Caco-2 (cell line): Measurements from ENCODE around the gene DPP4. TPM values are rescaled to one million over a fixed set of nuclear protein-coding genes. Genes with fewer than 3 reads are reported as not detected.

Experiments
- BruUV-seq: library from RNA; stranded (reverse); fragments of 400-500 nt; replicated peaks from 2 replicates; lab custom pipeline; 2021; lab: Mats Ljungman, UMichigan
- CTCF ChIA-PET: fragments of 300-600 bp; sonication (Branson Sonifier 250); formaldehyde crosslinking; loops from one replicate; lab custom pipeline; 2022; ENCODE audit warnings: antibody characterized with exemption; lab: Charles Lee
- POLR2A ChIA-PET: fragments of 300-600 bp; sonication (Branson Sonifier 250); formaldehyde crosslinking; loops from one replicate; lab custom pipeline; 2022; ENCODE audit warnings: antibody characterized with exemption; lab: Charles Lee
- DNase-seq, 2 experiments: peaks; one replicate each; pipeline versions ENCODE4 v3.0.0 to v3.0.0-alpha.2; 2020 to 2022
- H3K27me3 ChIP-seq: replicated peaks from 2 replicates; pipeline ENCODE4 v1.6.0; 2011; ENCODE audit warnings: low read length; ENCODE audit not compliant: control insufficient read depth, insufficient read depth
- H3K36me3 ChIP-seq: 2 replicates; pipeline ENCODE4 v1.5.1; 2011; ENCODE audit warnings: low read length; ENCODE audit not compliant: control insufficient read depth, insufficient read depth
- H3K4me1 ChIP-seq: fragments of 250-450 bp; sonication (Bioruptor Pico); 2 replicates; pipeline ENCODE4 v1.5.1; 2020; ENCODE audit warnings: mild to moderate bottlenecking
- H3K4me3 ChIP-seq: 2 replicates; pipeline ENCODE4 v1.5.1; 2011; ENCODE audit warnings: low read depth, mild to moderate bottlenecking, control low read depth, low read length
- H3K9me3 ChIP-seq: fragments of 250-450 bp; sonication (Bioruptor Pico); 2 replicates; pipeline ENCODE4 v1.5.1; 2020; ENCODE audit warnings: mild to moderate bottlenecking, moderate library complexity
- H3K27ac Mint-ChIP-seq: one replicate; pipeline ENCODE4 v1.8.0; 2022; ENCODE audit warnings: mixed read lengths; ENCODE audit not compliant: unreplicated experiment
- H3K27me3 Mint-ChIP-seq: one replicate; pipeline ENCODE4 v1.8.0; 2022; ENCODE audit warnings: mixed read lengths; ENCODE audit not compliant: insufficient read depth, unreplicated experiment
- H3K36me3 Mint-ChIP-seq: one replicate; pipeline ENCODE4 v1.8.0; 2022; ENCODE audit warnings: mild to moderate bottlenecking, mixed read lengths; ENCODE audit not compliant: insufficient read depth, unreplicated experiment
- H3K4me1 Mint-ChIP-seq: one replicate; pipeline ENCODE4 v1.8.0; 2022; ENCODE audit warnings: low read depth, mixed read lengths; ENCODE audit not compliant: unreplicated experiment
- H3K4me3 Mint-ChIP-seq: one replicate; pipeline ENCODE4 v1.8.0; 2022; ENCODE audit warnings: mild to moderate bottlenecking, moderate library complexity, mixed read lengths; ENCODE audit not compliant: unreplicated experiment
- H3K9me3 Mint-ChIP-seq: one replicate; pipeline ENCODE4 v1.8.0; 2022; ENCODE audit warnings: mixed read lengths; ENCODE audit not compliant: unreplicated experiment
- intact Hi-C: fragments of 100-400 bp; cut with micrococcal nuclease; formaldehyde crosslinking; loops from one replicate; pipeline ENCODE4 v1.10.0; 2022; ENCODE audit not compliant: unreplicated experiment
- total RNA-seq: library from RNA; stranded (reverse); gene quantifications from 2 replicates; pipeline ENCODE4 v1.2.3, GENCODE V29; 2022
- TF ChIP-seq, protein P1 (sequence below), 2 experiments: fragments of 200-600 bp in 1 of 2; IDR thresholded peaks; 1 replicate in 1 of 2; 2 replicates in 1 of 2; pipeline versions ENCODE4 v1.5.1 to v1.8.0; 2011 to 2022; ENCODE audit warnings: antibody characterized with exemption in 1 of 2, control low read depth in 1 of 2, inconsistent platforms in 1 of 2, low read depth in 1 of 2, low read length in 1 of 2, mild to moderate bottlenecking in 1 of 2, moderate library complexity in 1 of 2; ENCODE audit not compliant: insufficient read depth in 1 of 2, severe bottlenecking in 1 of 2, unreplicated experiment in 1 of 2

The DPP4 gene
- total RNA-seq, 1 experiment from 2014 or later, result 190 TPM

DNA sequence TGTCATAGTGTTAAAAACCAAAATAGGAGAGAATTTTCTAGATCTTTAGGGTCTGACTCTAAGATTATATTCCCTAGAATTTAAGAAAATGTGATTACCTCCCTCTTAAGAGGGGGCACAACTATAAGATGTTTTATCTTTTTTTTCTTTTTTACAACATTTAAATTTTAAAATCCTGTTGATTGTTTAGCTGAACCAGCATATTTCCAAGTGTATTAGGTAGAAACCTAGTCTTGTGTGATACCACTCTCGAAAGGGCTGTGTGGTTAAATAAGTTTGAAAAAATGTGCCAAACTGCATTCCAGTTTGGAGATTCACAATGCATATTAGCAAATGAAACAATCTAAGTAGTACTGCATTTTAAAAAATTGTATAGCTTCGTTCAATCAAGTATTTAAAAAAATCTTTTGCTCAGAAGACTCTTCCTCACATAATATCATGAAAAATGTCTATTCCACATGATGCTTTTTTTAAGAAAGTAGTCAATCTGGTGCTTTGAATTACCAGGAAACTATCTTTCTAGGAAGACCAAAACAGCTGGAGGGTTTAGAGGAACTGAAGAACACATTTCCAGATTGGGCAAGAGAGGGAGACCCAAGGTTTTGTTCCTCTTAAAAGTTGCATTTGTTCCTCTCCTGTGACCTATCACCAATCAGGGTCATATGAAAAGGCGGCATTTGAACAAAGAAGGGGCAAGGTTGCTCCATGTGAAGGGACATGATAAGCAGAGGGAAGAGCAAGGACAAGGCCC, 98.8 kb downstream of the DPP4 start:
- H3K9me3 Mint-ChIP-seq, result no peaks in the 10 kb centered on the region
- H3K36me3 Mint-ChIP-seq, result no peaks in the 10 kb centered on the region
- no TSS peak for BruUV-seq
- H3K27me3 Mint-ChIP-seq, result peaks cover 9% of the 10 kb centered on the region
- H3K4me3 Mint-ChIP-seq, result no peak overlapping the region
- H3K27ac Mint-ChIP-seq, result no peak overlapping the region
- no peaks in the 10 kb centered on the region for H3K4me1 ChIP-seq
- no peak for DNase-seq
- H3K36me3 ChIP-seq, result no peaks in the 10 kb centered on the region
- intact Hi-C loops, result no loop called here
- H3K4me1 Mint-ChIP-seq, result no peaks in the 10 kb centered on the region
- TF ChIP-seq, protein P1, sequence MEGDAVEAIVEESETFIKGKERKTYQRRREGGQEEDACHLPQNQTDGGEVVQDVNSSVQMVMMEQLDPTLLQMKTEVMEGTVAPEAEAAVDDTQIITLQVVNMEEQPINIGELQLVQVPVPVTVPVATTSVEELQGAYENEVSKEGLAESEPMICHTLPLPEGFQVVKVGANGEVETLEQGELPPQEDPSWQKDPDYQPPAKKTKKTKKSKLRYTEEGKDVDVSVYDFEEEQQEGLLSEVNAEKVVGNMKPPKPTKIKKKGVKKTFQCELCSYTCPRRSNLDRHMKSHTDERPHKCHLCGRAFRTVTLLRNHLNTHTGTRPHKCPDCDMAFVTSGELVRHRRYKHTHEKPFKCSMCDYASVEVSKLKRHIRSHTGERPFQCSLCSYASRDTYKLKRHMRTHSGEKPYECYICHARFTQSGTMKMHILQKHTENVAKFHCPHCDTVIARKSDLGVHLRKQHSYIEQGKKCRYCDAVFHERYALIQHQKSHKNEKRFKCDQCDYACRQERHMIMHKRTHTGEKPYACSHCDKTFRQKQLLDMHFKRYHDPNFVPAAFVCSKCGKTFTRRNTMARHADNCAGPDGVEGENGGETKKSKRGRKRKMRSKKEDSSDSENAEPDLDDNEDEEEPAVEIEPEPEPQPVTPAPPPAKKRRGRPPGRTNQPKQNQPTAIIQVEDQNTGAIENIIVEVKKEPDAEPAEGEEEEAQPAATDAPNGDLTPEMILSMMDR (IDR thresholded peaks at IDR 0.05; ENCODE audit: insufficient read depth in 1 of 2, low read depth in 1 of 2, low read length in 1 of 2, severe bottlenecking in 1 of 2, unreplicated experiment in 1 of 2), result no peak
- H3K4me3 ChIP-seq, result no peak overlapping the region
- H3K9me3 ChIP-seq, result no peaks in the 10 kb centered on the region
- POLR2A ChIA-PET, result no interaction called here
- no peaks in the 10 kb centered on the region; the same call in 1 of the 2 replicates for H3K27me3 ChIP-seq
- CTCF ChIA-PET, result no interaction called here

DNA sequence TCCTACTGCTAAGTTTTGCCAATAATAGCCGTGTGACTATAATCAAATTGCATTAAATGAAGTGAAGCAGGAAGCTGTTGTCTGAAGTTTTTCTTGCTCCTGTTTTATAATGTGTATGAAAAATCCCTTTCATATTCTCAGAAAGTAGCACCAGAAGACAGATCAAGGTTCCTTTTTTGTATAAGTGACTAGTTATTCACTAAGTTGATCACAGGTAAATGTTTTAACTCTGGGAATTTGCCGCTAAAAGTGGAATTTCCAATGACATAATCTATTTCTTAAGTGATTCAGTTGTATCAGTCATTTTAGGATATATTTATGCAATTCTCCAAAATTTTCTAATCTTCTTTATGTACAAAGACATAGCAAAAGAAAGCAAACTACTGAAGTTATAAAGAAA, 99.6 kb downstream of the DPP4 start:
- no peaks in the 10 kb centered on the region for H3K36me3 Mint-ChIP-seq

DNA sequence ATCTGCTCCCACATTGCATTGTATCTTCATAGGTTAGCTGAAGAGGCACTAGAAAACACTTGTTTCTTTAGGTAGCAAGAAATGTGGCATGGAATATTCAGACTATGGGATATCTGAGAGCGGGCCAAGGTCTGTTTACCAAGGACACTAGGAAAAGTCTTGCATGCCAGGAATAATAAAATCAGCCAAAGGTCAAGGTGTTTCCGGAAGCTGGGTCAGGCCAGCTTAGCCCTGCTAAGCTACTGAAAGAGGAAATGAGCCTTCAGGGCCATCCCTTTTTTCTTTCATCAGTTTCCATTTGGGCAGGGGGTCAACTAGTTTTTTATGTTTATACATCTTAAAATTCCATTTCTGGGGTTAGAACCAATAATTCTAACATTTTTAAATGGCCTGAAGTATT, 101.1 kb downstream of the DPP4 start:
- no peaks in the 10 kb centered on the region; the same call in 1 of the 2 replicates for H3K27me3 ChIP-seq
- H3K36me3 ChIP-seq, result no peaks in the 10 kb centered on the region
- BruUV-seq, result no TSS peak
- H3K4me3 Mint-ChIP-seq, result no peak overlapping the region
- POLR2A ChIA-PET, result no interaction called here
- no peaks in the 10 kb centered on the region for H3K36me3 Mint-ChIP-seq
- no peaks in the 10 kb centered on the region for H3K9me3 Mint-ChIP-seq
- DNase-seq, result no peak
- TF ChIP-seq, protein P1 (IDR thresholded peaks at IDR 0.05; ENCODE audit: insufficient read depth in 1 of 2, low read depth in 1 of 2, low read length in 1 of 2, severe bottlenecking in 1 of 2, unreplicated experiment in 1 of 2), result no peak
- peaks cover 9% of the 10 kb centered on the region for H3K27me3 Mint-ChIP-seq
- H3K4me1 Mint-ChIP-seq, result no peaks in the 10 kb centered on the region
- H3K9me3 ChIP-seq, result no peaks in the 10 kb centered on the region
- CTCF ChIA-PET, result no interaction called here
- no peak overlapping the region for H3K27ac Mint-ChIP-seq
- H3K4me1 ChIP-seq, result no peaks in the 10 kb centered on the region
- no peak overlapping the region for H3K4me3 ChIP-seq
- intact Hi-C loops, result no loop called here

More for the DNA sequence above, 99.6 kb downstream of the DPP4 start:
- Histone ChIP-seq H3K27me3 (no peaks in the 10 kb centered on the region; the same call in 1 of the 2 replicates), H3K4me3 (no peak overlapping the region), H3K4me1 (no peaks in the 10 kb centered on the region), H3K36me3 (no peaks in the 10 kb centered on the region), H3K9me3 (no peaks in the 10 kb centered on the region)
- H3K9me3 Mint-ChIP-seq, result no peaks in the 10 kb centered on the region
- POLR2A ChIA-PET, result no interaction called here
- H3K27ac Mint-ChIP-seq, result no peak overlapping the region
- no peak for DNase-seq
- no peaks in the 10 kb centered on the region for H3K4me1 Mint-ChIP-seq
- CTCF ChIA-PET, result no interaction called here
- intact Hi-C loops, result no loop called here
- H3K27me3 Mint-ChIP-seq, result peaks cover 9% of the 10 kb centered on the region
- H3K4me3 Mint-ChIP-seq, result no peak overlapping the region
- no TSS peak for BruUV-seq
- TF ChIP-seq, protein P1 (IDR thresholded peaks at IDR 0.05; ENCODE audit: insufficient read depth in 1 of 2, low read depth in 1 of 2, low read length in 1 of 2, severe bottlenecking in 1 of 2, unreplicated experiment in 1 of 2), result no peak
